Body of pancreas (tissue), 4 donors: ENCODE data around the gene LMBRD1.

Experiments used
- POLR2A ChIP-seq, 3 donors: fragments of 450-650 bp; IDR thresholded peaks; one replicate each; pipeline ENCODE4 v1.6.1; 2016; ENCODE audit warnings: antibody characterized with exemption in 3 of 3, mild to moderate bottlenecking in 2 of 3
- TF ChIP-seq, protein P1 (sequence below), 7 experiments: fragments of 450-650 bp in 4 of 7; fragments of 200-600 bp in 3 of 7; sonication (generic) in 3 of 7; IDR thresholded peaks; one replicate each; pipeline ENCODE4 v1.5.1; 2016 to 2019; ENCODE audit warnings: antibody characterized with exemption in 7 of 7

- TF ChIP-seq, protein P1, sequence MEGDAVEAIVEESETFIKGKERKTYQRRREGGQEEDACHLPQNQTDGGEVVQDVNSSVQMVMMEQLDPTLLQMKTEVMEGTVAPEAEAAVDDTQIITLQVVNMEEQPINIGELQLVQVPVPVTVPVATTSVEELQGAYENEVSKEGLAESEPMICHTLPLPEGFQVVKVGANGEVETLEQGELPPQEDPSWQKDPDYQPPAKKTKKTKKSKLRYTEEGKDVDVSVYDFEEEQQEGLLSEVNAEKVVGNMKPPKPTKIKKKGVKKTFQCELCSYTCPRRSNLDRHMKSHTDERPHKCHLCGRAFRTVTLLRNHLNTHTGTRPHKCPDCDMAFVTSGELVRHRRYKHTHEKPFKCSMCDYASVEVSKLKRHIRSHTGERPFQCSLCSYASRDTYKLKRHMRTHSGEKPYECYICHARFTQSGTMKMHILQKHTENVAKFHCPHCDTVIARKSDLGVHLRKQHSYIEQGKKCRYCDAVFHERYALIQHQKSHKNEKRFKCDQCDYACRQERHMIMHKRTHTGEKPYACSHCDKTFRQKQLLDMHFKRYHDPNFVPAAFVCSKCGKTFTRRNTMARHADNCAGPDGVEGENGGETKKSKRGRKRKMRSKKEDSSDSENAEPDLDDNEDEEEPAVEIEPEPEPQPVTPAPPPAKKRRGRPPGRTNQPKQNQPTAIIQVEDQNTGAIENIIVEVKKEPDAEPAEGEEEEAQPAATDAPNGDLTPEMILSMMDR (IDR thresholded peaks at IDR 0.05), result peak in 2 of 7 experiments; percentile 11
- TF ChIP-seq POLR2A (IDR thresholded peaks at IDR 0.05), result no peak
These were observed 1.2 kb downstream of the LMBRD1 start for GRCh38 chr6:69795469-69796072.
